ENCODE results near the gene TBX3. TPM values are rescaled to one million over a fixed set of nuclear protein-coding genes. Genes with fewer than 3 reads are reported as not detected.

TBX3 gene
- total and polyA plus RNA-seq, 10 of the 15 experiments (the other 5 are each of a cell fraction or from before 2014, with no cell fraction given): 0.04 to 0.28 (median 0.08) TPM; not detected in 7

DNA sequence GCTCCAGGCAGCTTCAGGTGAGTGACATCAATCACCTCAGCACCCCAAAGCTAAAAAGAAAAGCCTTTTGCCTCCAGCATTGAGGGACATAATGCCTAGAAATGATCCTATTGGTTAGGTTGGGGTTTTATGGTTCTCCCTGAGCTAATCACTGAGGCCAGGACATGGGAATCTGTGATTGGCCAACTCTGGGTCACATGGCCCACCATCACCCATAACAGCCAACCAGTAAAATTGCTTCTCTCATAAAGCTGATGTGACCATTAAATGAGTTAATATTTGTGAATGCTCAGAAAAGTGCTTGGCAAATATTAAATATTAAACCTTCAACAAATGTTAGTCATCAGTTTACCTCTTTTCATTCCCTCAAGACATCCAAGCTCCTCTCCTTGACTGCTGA, 60.2 kb downstream of the TBX3 start:
- no TSS peak for BruUV-seq (replicated peaks)
- Histone ChIP-seq H3K27ac (ENCODE audit: control insufficient read depth, insufficient read depth) (no peak overlapping the region), H3K4me1 (ENCODE audit: control insufficient read depth, insufficient read depth, low read length) (no peaks in the 10 kb centered on the region), H3K79me2 (ENCODE audit: control insufficient read depth, insufficient read depth, low read length) (no peaks in the 10 kb centered on the region), H3K4me3 (no peak overlapping the region), H3K4me2 (ENCODE audit: control insufficient read depth, insufficient read depth) (no peak overlapping the region), H3K36me3 (ENCODE audit: control insufficient read depth in 2 of 2, insufficient read depth in 2 of 2, low read length in 1 of 2) (no peaks in the 10 kb centered on the region), H3K9me3 (replicated peaks; ENCODE audit: control insufficient read depth, insufficient read depth, low read length) (no peaks in the 10 kb centered on the region), H4K20me1 (ENCODE audit: control insufficient read depth, insufficient read depth) (no peaks in the 10 kb centered on the region), H2AFZ (ENCODE audit: control insufficient read depth, low read depth, low read length) (no peak overlapping the region), H3K9ac (ENCODE audit: control insufficient read depth, insufficient read depth, low read length) (no peak overlapping the region), H3K27me3 (replicated peaks in 1 of 2; ENCODE audit: control insufficient read depth in 2 of 2, insufficient read depth in 2 of 2, low read length in 1 of 2) (no peaks in the 10 kb centered on the region)
- ATAC-seq (no peak), DNase-seq (ENCODE audit: low read depth, low spot score) (no peak), FAIRE-seq (no peak)
- TF ChIP-seq SIN3A (IDR thresholded peaks at IDR 0.05; ENCODE audit: low read depth, low read length) (no peak), ZBED1 (IDR thresholded peaks at IDR 0.05; ENCODE audit: borderline replicate concordance) (no peak), SREBF1 (IDR thresholded peaks at IDR 0.05; ENCODE audit: low read length) (no peak), SPI1 (IDR thresholded peaks at IDR 0.05; ENCODE audit: borderline replicate concordance, insufficient read depth, low read depth, low read length) (no peak), POLR2AphosphoS5 (IDR thresholded peaks at IDR 0.05; ENCODE audit: low read length) (no peak), SUPT20H (IDR thresholded peaks at IDR 0.05; ENCODE audit: borderline replicate concordance, control insufficient read depth, low read depth, low read length) (no peak), NFXL1 (IDR thresholded peaks at IDR 0.05; ENCODE audit: borderline replicate concordance) (no peak), ETV6 (conservative IDR thresholded peaks at IDR 0.05 in 1 of 2, IDR thresholded peaks at IDR 0.05 in 1 of 2; ENCODE audit: borderline replicate concordance in 1 of 2, low read depth in 1 of 2) (no peak), BHLHE40 (IDR thresholded peaks at IDR 0.05; ENCODE audit: borderline replicate concordance in 1 of 2, low read depth in 2 of 2, low read length in 1 of 2) (no peak), NR2C1 (IDR thresholded peaks at IDR 0.05) (no peak), STAT1 (conservative IDR thresholded peaks at IDR 0.05) (no peak), JUND (IDR thresholded peaks at IDR 0.05; ENCODE audit: low read depth, low read length) (no peak), ZNF217 (IDR thresholded peaks at IDR 0.05) (no peak)
- TF ChIP-seq, protein P1, sequence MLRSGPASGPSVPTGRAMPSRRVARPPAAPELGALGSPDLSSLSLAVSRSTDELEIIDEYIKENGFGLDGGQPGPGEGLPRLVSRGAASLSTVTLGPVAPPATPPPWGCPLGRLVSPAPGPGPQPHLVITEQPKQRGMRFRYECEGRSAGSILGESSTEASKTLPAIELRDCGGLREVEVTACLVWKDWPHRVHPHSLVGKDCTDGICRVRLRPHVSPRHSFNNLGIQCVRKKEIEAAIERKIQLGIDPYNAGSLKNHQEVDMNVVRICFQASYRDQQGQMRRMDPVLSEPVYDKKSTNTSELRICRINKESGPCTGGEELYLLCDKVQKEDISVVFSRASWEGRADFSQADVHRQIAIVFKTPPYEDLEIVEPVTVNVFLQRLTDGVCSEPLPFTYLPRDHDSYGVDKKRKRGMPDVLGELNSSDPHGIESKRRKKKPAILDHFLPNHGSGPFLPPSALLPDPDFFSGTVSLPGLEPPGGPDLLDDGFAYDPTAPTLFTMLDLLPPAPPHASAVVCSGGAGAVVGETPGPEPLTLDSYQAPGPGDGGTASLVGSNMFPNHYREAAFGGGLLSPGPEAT (IDR thresholded peaks at IDR 0.05; ENCODE audit: low read depth): no peak
- in situ Hi-C loops (cut with MboI): loop anchor here (10.0 kb wide), 1 partner anchor 1291 kb away; no protein-coding TSS in a partner anchor
- ChIA-PET SMC1A (ENCODE audit: uncharacterized antibody, unreplicated experiment) (interaction anchor here (0.7 to 0.9 kb wide), 3 partner anchors 14 to 643 kb away, joined by 3 read pairs; no protein-coding TSS in a partner anchor), POLR2A (no interaction called here), RAD21 (ENCODE audit: unreplicated experiment) (interaction anchor here (2.5 kb wide), 1 partner anchor 1294 kb away, joined by 11 read pairs; no protein-coding TSS in a partner anchor), CTCF (interaction anchor here (0.7 to 3.0 kb wide), 6 partner anchors 9 to 1294 kb away, joined by 3 to 22 read pairs (median 4); no protein-coding TSS in a partner anchor)
- intact Hi-C loops (cut with micrococcal nuclease; ENCODE audit: unreplicated experiment): no loop called here

Small RNA genes within 50 kb of the gene (small RNA-seq; reads per million reads assigned to genes)
- not detected for gene RF00019
